Endothelial cell of umbilical vein (primary cell): ENCODE measurements around the gene GRID1.

Source experiments
- CTCF ChIP-seq, 2 donors: IDR thresholded peaks; 1 replicate in 1 of 2; 2 replicates in 1 of 2; pipeline ENCODE4 v1.5.1; 2011; ENCODE audit warnings: low read length in 2 of 2, mild to moderate bottlenecking in 2 of 2, moderate library complexity in 2 of 2, control low read depth in 1 of 2, inconsistent platforms in 1 of 2, low read depth in 1 of 2; ENCODE audit not compliant: insufficient read depth in 1 of 2; ENCODE audit errors: extremely low read depth in 1 of 2
- EZH2 ChIP-seq: IDR thresholded peaks from 2 replicates; pipeline ENCODE4 v1.6.1; 2012; ENCODE audit warnings: borderline replicate concordance, low read depth, mild to moderate bottlenecking, moderate library complexity, low read length, inconsistent platforms; ENCODE audit not compliant: severe bottlenecking
- FOS ChIP-seq: IDR thresholded peaks from 2 replicates; pipeline ENCODE4 v1.6.1; 2011; ENCODE audit warnings: mild to moderate bottlenecking, low read length, moderate library complexity, borderline replicate concordance; ENCODE audit not compliant: insufficient read depth
- GATA2 ChIP-seq: IDR thresholded peaks from 2 replicates; pipeline ENCODE4 v1.7.0; 2011; ENCODE audit warnings: low read depth, mild to moderate bottlenecking, moderate library complexity, mixed read lengths, low read length; ENCODE audit not compliant: insufficient read length, insufficient read depth
- MAX ChIP-seq: IDR thresholded peaks from 2 replicates; pipeline ENCODE4 v1.6.1; 2011; ENCODE audit not compliant: insufficient read depth, insufficient read length
- POLR2A ChIP-seq: IDR thresholded peaks from 2 replicates; pipeline ENCODE4 v1.6.1; 2012; ENCODE audit warnings: low read depth, mild to moderate bottlenecking, control low read depth, low read length
- POLR2AphosphoS5 ChIP-seq: IDR thresholded peaks from 2 replicates; pipeline ENCODE4 v1.6.1; 2012; ENCODE audit warnings: low read depth, mild to moderate bottlenecking, control low read depth, low read length, moderate library complexity; ENCODE audit not compliant: insufficient read depth

- TF ChIP-seq FOS (no peak), POLR2AphosphoS5 (no peak), POLR2A (no peak), CTCF (IDR thresholded peaks at IDR 0.05; ENCODE audit: extremely low read depth in 1 of 2, insufficient read depth in 1 of 2, low read depth in 1 of 2, low read length in 2 of 2) (no peak), EZH2 (no peak), MAX (no peak), GATA2 (no peak)
These were observed 504.9 kb downstream of the GRID1 start for GRCh38 chr10:85861513-85862197.
